ENCODE results near the gene HSD3B1.

DNA sequence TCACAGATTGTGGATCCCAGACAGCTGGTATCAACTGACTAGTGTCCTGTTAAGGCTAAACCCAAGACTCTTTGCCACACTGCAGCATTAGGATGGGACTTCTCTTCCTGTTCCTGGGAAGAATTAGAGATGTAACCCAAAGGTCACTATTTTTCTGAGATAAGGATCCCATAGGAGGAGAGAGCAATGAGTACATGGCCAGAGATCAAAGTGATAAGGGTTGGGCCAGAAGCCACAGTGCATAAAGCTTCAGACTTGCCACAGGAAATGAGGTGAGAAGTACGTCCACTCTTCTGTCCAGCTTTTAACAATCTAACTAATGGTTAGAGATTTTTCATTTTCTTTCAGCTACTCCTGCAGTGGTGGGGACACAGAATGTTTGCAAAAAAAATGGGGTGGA, at the start of gene HSD3B1:
- TF ChIP-seq CTCF (conservative IDR thresholded peaks at IDR 0.05; ENCODE audit: low read length) (no peak), EZH2phosphoT487 (IDR thresholded peaks at IDR 0.05; ENCODE audit: borderline replicate concordance) (no peak)

Data from Loucy (cell line).